Caco-2 (cell line): ENCODE results near the gene TCHH. TPM values are rescaled to one million over a fixed set of nuclear protein-coding genes. Genes with fewer than 3 reads are reported as not detected.

Experiments
- BruUV-seq: library from RNA; stranded (reverse); fragments of 400-500 nt; replicated peaks from 2 replicates; lab custom pipeline; 2021; lab: Mats Ljungman, UMichigan
- CTCF ChIA-PET: fragments of 300-600 bp; sonication (Branson Sonifier 250); formaldehyde crosslinking; loops from one replicate; lab custom pipeline; 2022; ENCODE audit warnings: antibody characterized with exemption; lab: Charles Lee
- POLR2A ChIA-PET: fragments of 300-600 bp; sonication (Branson Sonifier 250); formaldehyde crosslinking; loops from one replicate; lab custom pipeline; 2022; ENCODE audit warnings: antibody characterized with exemption; lab: Charles Lee
- DNase-seq, 2 experiments: peaks; one replicate each; pipeline versions ENCODE4 v3.0.0 to v3.0.0-alpha.2; 2020 to 2022
- H3K27me3 ChIP-seq: replicated peaks from 2 replicates; pipeline ENCODE4 v1.6.0; 2011; ENCODE audit warnings: low read length; ENCODE audit not compliant: control insufficient read depth, insufficient read depth
- H3K36me3 ChIP-seq: 2 replicates; pipeline ENCODE4 v1.5.1; 2011; ENCODE audit warnings: low read length; ENCODE audit not compliant: control insufficient read depth, insufficient read depth
- H3K4me1 ChIP-seq: fragments of 250-450 bp; sonication (Bioruptor Pico); 2 replicates; pipeline ENCODE4 v1.5.1; 2020; ENCODE audit warnings: mild to moderate bottlenecking
- H3K4me3 ChIP-seq: 2 replicates; pipeline ENCODE4 v1.5.1; 2011; ENCODE audit warnings: low read depth, mild to moderate bottlenecking, control low read depth, low read length
- H3K9me3 ChIP-seq: fragments of 250-450 bp; sonication (Bioruptor Pico); 2 replicates; pipeline ENCODE4 v1.5.1; 2020; ENCODE audit warnings: mild to moderate bottlenecking, moderate library complexity
- H3K27ac Mint-ChIP-seq: one replicate; pipeline ENCODE4 v1.8.0; 2022; ENCODE audit warnings: mixed read lengths; ENCODE audit not compliant: unreplicated experiment
- H3K27me3 Mint-ChIP-seq: one replicate; pipeline ENCODE4 v1.8.0; 2022; ENCODE audit warnings: mixed read lengths; ENCODE audit not compliant: insufficient read depth, unreplicated experiment
- H3K36me3 Mint-ChIP-seq: one replicate; pipeline ENCODE4 v1.8.0; 2022; ENCODE audit warnings: mild to moderate bottlenecking, mixed read lengths; ENCODE audit not compliant: insufficient read depth, unreplicated experiment
- H3K4me1 Mint-ChIP-seq: one replicate; pipeline ENCODE4 v1.8.0; 2022; ENCODE audit warnings: low read depth, mixed read lengths; ENCODE audit not compliant: unreplicated experiment
- H3K4me3 Mint-ChIP-seq: one replicate; pipeline ENCODE4 v1.8.0; 2022; ENCODE audit warnings: mild to moderate bottlenecking, moderate library complexity, mixed read lengths; ENCODE audit not compliant: unreplicated experiment
- H3K9me3 Mint-ChIP-seq: one replicate; pipeline ENCODE4 v1.8.0; 2022; ENCODE audit warnings: mixed read lengths; ENCODE audit not compliant: unreplicated experiment
- CTCF ChIP-seq, 2 experiments: fragments of 200-600 bp in 1 of 2; IDR thresholded peaks; 1 replicate in 1 of 2; 2 replicates in 1 of 2; pipeline versions ENCODE4 v1.5.1 to v1.8.0; 2011 to 2022; ENCODE audit warnings: antibody characterized with exemption in 1 of 2, control low read depth in 1 of 2, inconsistent platforms in 1 of 2, low read depth in 1 of 2, low read length in 1 of 2, mild to moderate bottlenecking in 1 of 2, moderate library complexity in 1 of 2; ENCODE audit not compliant: insufficient read depth in 1 of 2, severe bottlenecking in 1 of 2, unreplicated experiment in 1 of 2
- intact Hi-C: fragments of 100-400 bp; cut with micrococcal nuclease; formaldehyde crosslinking; loops from one replicate; pipeline ENCODE4 v1.10.0; 2022; ENCODE audit not compliant: unreplicated experiment
- total RNA-seq: library from RNA; stranded (reverse); gene quantifications from 2 replicates; pipeline ENCODE4 v1.2.3, GENCODE V29; 2022

The TCHH gene
- total RNA-seq, 1 experiment from 2014 or later, result 0.54 TPM

DNA sequence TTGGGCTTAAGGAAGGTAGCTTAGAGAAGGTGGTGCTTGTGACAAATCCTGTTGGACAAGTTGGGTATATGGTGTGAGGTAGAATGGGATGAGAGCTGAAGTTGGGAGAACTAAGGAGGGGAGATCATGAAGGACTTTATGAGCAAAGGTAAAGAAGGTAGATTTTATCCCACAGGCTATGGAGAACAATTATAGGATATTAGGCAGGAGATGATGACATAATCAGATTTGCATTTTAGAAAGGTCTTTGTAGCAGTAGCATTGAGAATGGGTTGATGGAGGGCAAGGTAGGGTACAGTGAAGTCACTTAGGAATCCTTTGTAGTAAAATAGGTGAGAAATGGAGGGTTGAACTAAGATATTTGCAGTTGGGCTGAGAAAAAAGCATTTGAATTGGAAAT, 14.9 kb upstream of the TCHH start:
- no peak for DNase-seq
- no TSS peak for BruUV-seq
- H3K36me3 Mint-ChIP-seq, result no peaks in the 10 kb centered on the region
- intact Hi-C loops, result no loop called here
- ChIA-PET POLR2A (no interaction called here), CTCF (no interaction called here)
- Histone ChIP-seq H3K36me3 (no peaks in the 10 kb centered on the region), H3K9me3 (no peaks in the 10 kb centered on the region), H3K27me3 (no peaks in the 10 kb centered on the region), H3K4me3 (no peak overlapping the region), H3K4me1 (no peaks in the 10 kb centered on the region)
- no peak overlapping the region for H3K27ac Mint-ChIP-seq
- no peaks in the 10 kb centered on the region for H3K4me1 Mint-ChIP-seq
- peaks cover 39% of the 10 kb centered on the region for H3K27me3 Mint-ChIP-seq
- no peaks in the 10 kb centered on the region for H3K9me3 Mint-ChIP-seq
- TF ChIP-seq CTCF (IDR thresholded peaks at IDR 0.05; ENCODE audit: insufficient read depth in 1 of 2, low read depth in 1 of 2, low read length in 1 of 2, severe bottlenecking in 1 of 2, unreplicated experiment in 1 of 2), result no peak
- no peak overlapping the region for H3K4me3 Mint-ChIP-seq

DNA sequence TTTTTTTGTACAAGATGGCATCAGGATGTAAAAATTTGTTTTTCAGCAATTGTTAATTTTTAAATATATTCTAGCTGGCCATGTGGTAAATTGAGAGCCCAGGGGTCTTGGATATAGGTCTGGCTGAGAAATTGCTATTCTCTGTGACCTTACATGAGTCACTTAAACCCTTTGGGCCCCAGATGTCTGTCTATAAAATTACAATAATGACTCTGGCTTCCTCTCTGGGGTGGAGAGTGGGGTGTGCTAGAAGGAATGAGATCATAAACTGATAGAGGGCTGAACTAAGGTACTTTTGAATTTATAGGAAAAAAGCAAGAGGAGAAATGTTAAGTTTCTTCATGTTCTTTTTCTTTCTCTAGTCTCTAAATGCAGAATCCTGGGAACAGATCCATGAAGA, 12.4 kb upstream of the TCHH start:
- Mint-ChIP-seq H3K27me3 (peaks cover 28% of the 10 kb centered on the region), H3K9me3 (no peaks in the 10 kb centered on the region), H3K27ac (no peak overlapping the region), H3K4me3 (no peak overlapping the region), H3K4me1 (no peaks in the 10 kb centered on the region), H3K36me3 (no peaks in the 10 kb centered on the region)
- no peaks in the 10 kb centered on the region; the same call in 1 of the 2 replicates for H3K27me3 ChIP-seq
- no peak for DNase-seq
- BruUV-seq, result no TSS peak
- CTCF ChIA-PET, result no interaction called here
- H3K4me3 ChIP-seq, result no peak overlapping the region
- no peaks in the 10 kb centered on the region for H3K4me1 ChIP-seq
- intact Hi-C loops, result no loop called here
- no peak for TF ChIP-seq CTCF (IDR thresholded peaks at IDR 0.05; ENCODE audit: insufficient read depth in 1 of 2, low read depth in 1 of 2, low read length in 1 of 2, severe bottlenecking in 1 of 2, unreplicated experiment in 1 of 2)
- POLR2A ChIA-PET, result no interaction called here
- no peaks in the 10 kb centered on the region for H3K9me3 ChIP-seq
- no peaks in the 10 kb centered on the region for H3K36me3 ChIP-seq

- intact Hi-C loops, result no loop called here
- Mint-ChIP-seq H3K27me3 (peaks cover 32% of the 10 kb centered on the region), H3K27ac (no peak overlapping the region), H3K4me1 (no peaks in the 10 kb centered on the region), H3K36me3 (no peaks in the 10 kb centered on the region), H3K4me3 (no peak overlapping the region), H3K9me3 (no peaks in the 10 kb centered on the region)
- DNase-seq, result no peak
- TF ChIP-seq CTCF (IDR thresholded peaks at IDR 0.05; ENCODE audit: insufficient read depth in 1 of 2, low read depth in 1 of 2, low read length in 1 of 2, severe bottlenecking in 1 of 2, unreplicated experiment in 1 of 2), result no peak
- no TSS peak for BruUV-seq
- CTCF ChIA-PET, result no interaction called here
- no peaks in the 10 kb centered on the region; the same call in 1 of the 2 replicates for H3K27me3 ChIP-seq
- H3K4me3 ChIP-seq, result no peak overlapping the region
- H3K36me3 ChIP-seq, result no peaks in the 10 kb centered on the region
- POLR2A ChIA-PET, result no interaction called here
- no peaks in the 10 kb centered on the region for H3K9me3 ChIP-seq
- H3K4me1 ChIP-seq, result no peaks in the 10 kb centered on the region
Observed at GRCh38 chr1:152125834-152126443, 10.7 kb upstream of the TCHH start.
